Endothelial cell of umbilical vein (primary cell): Measurements from ENCODE around the gene SYTL3. TPM values are rescaled to one million over a fixed set of nuclear protein-coding genes. Genes with fewer than 3 reads are reported as not detected.

Experiments used
- BruUV-seq: library from RNA; stranded (reverse); fragments of 400-500 nt; replicated peaks from 2 replicates; lab custom pipeline; 2021; lab: Mats Ljungman, UMichigan
- CTCF ChIA-PET: fragments of 300-600, 350-600 bp; sonication (Branson Sonifier 250); formaldehyde crosslinking; loops from one replicate; lab custom pipeline; 2021; ENCODE audit warnings: antibody characterized with exemption, inconsistent platforms; lab: Charles Lee
- POLR2A ChIA-PET: fragments of 300-600, 350-600 bp; sonication (Branson Sonifier 250); formaldehyde crosslinking; loops from one replicate; lab custom pipeline; 2021; ENCODE audit warnings: antibody characterized with exemption, inconsistent platforms; lab: Charles Lee
- DNase-seq: peaks from one replicate; pipeline ENCODE4 v3.0.0-alpha.2; 2011; ENCODE audit warnings: low read depth, low spot score
- FAIRE-seq: peaks from 2 replicates; lab custom pipeline; 2011; peaks lifted over from hg19 to GRCh38; lab: Jason Lieb, UNC
- H2AFZ ChIP-seq: 2 replicates; pipeline ENCODE4 v1.6.0; 2012; ENCODE audit warnings: low read depth, low read length, control low read depth, inconsistent platforms
- H3K27ac ChIP-seq: 2 replicates; pipeline ENCODE4 v1.5.1; 2011; ENCODE audit warnings: low read depth, mild to moderate bottlenecking, control low read depth, low read length, moderate library complexity; ENCODE audit not compliant: insufficient read depth
- H3K27me3 ChIP-seq, 2 experiments: 2 replicates each; pipeline versions ENCODE4 v1.6.0 to v1.6.1; 2011; ENCODE audit warnings: low read length in 2 of 2, mixed read lengths in 1 of 2; ENCODE audit not compliant: control insufficient read depth in 2 of 2, insufficient read depth in 2 of 2
- H3K36me3 ChIP-seq, 2 experiments: 2 replicates in 1 of 2; 3 replicates in 1 of 2; pipeline ENCODE4 v1.5.1; 2011; ENCODE audit warnings: low read length in 2 of 2, mild to moderate bottlenecking in 1 of 2, moderate library complexity in 1 of 2; ENCODE audit not compliant: control insufficient read depth in 2 of 2, insufficient read depth in 2 of 2; ENCODE audit errors: extremely low read depth in 1 of 2
- H3K4me1 ChIP-seq: 3 replicates; pipeline ENCODE4 v1.5.1; 2011; ENCODE audit warnings: mild to moderate bottlenecking, low read length; ENCODE audit not compliant: control insufficient read depth, insufficient read depth; ENCODE audit errors: extremely low read depth
- H3K4me2 ChIP-seq: 2 replicates; pipeline ENCODE4 v1.6.1; 2011; ENCODE audit warnings: low read length, control low read depth, mixed read lengths; ENCODE audit not compliant: insufficient read depth
- H3K4me3 ChIP-seq, 3 experiments: fragments of 200-600 bp in 1 of 3; sonication (generic), shearing (Covaris generic) in 1 of 3; replicated peaks in 1 of 3; 2 replicates each; pipeline ENCODE4 v1.5.1; 2011 to 2016; ENCODE audit warnings: control low read depth in 3 of 3, low read length in 3 of 3, mild to moderate bottlenecking in 2 of 3, inconsistent platforms in 1 of 3, low read depth in 1 of 3, moderate library complexity in 1 of 3; ENCODE audit not compliant: insufficient read depth in 1 of 3
- H3K79me2 ChIP-seq: 2 replicates; pipeline ENCODE4 v1.6.0; 2012; ENCODE audit warnings: low read length, inconsistent platforms; ENCODE audit not compliant: control insufficient read depth, insufficient read depth
- H3K9ac ChIP-seq: replicated peaks from 2 replicates; pipeline ENCODE3; 2011; ENCODE audit warnings: low read length, control low read depth; ENCODE audit not compliant: insufficient read depth; ENCODE audit errors: extremely low read depth
- H3K9me1 ChIP-seq: replicated peaks from 3 replicates; pipeline ENCODE4 v1.6.0; 2011; ENCODE audit warnings: mild to moderate bottlenecking, low read length; ENCODE audit not compliant: control insufficient read depth, insufficient read depth; ENCODE audit errors: extremely low read depth
- H3K9me3 ChIP-seq: replicated peaks from 2 replicates; pipeline ENCODE4 v1.5.1; 2012; ENCODE audit warnings: low read length, inconsistent platforms; ENCODE audit not compliant: control insufficient read depth, insufficient read depth
- H4K20me1 ChIP-seq: replicated peaks from 2 replicates; pipeline ENCODE3; 2011; ENCODE audit warnings: mild to moderate bottlenecking, low read length; ENCODE audit not compliant: control insufficient read depth, insufficient read depth; ENCODE audit errors: extremely low read depth
- EZH2 ChIP-seq: IDR thresholded peaks from 2 replicates; pipeline ENCODE4 v1.6.1; 2012; ENCODE audit warnings: borderline replicate concordance, low read depth, mild to moderate bottlenecking, moderate library complexity, low read length, inconsistent platforms; ENCODE audit not compliant: severe bottlenecking
- FOS ChIP-seq: IDR thresholded peaks from 2 replicates; pipeline ENCODE4 v1.6.1; 2011; ENCODE audit warnings: mild to moderate bottlenecking, low read length, moderate library complexity, borderline replicate concordance; ENCODE audit not compliant: insufficient read depth
- GATA2 ChIP-seq: IDR thresholded peaks from 2 replicates; pipeline ENCODE4 v1.7.0; 2011; ENCODE audit warnings: low read depth, mild to moderate bottlenecking, moderate library complexity, mixed read lengths, low read length; ENCODE audit not compliant: insufficient read length, insufficient read depth
- JUN ChIP-seq: IDR thresholded peaks from 2 replicates; pipeline ENCODE4 v1.6.1; 2011; ENCODE audit warnings: borderline replicate concordance, low read depth; ENCODE audit not compliant: insufficient read length, insufficient read depth
- MYC ChIP-seq: IDR thresholded peaks from one replicate; pipeline ENCODE4 v1.6.1; 2011; ENCODE audit warnings: mild to moderate bottlenecking, low read depth, low read length
- POLR2A ChIP-seq: IDR thresholded peaks from 2 replicates; pipeline ENCODE4 v1.6.1; 2012; ENCODE audit warnings: low read depth, mild to moderate bottlenecking, control low read depth, low read length
- POLR2AphosphoS5 ChIP-seq: IDR thresholded peaks from 2 replicates; pipeline ENCODE4 v1.6.1; 2012; ENCODE audit warnings: low read depth, mild to moderate bottlenecking, control low read depth, low read length, moderate library complexity; ENCODE audit not compliant: insufficient read depth
- dilution Hi-C: fragments of 300-500 bp; cut with MboI; formaldehyde crosslinking; loops from one replicate; pipeline ENCODE4 v1.15.0; 2019; ENCODE audit warnings: low sequenced_read_pairs; ENCODE audit not compliant: extremely low pct_ligation_motif_present
- intact Hi-C: fragments of 100-400 bp; cut with micrococcal nuclease; formaldehyde crosslinking; loops from one replicate; pipeline ENCODE4 v1.10.0; 2022
- polyA plus RNA-seq, 4 experiments: library from polyadenylated mRNA; depleted of rRNA in 3 of 4; stranded (reverse) in 3 of 4; unstranded in 1 of 4; fragments of >200 nt; gene quantifications; 2 replicates each; pipeline versions ENCODE4 v1.2.1 to v1.2.3, GENCODE V29; 2011 to 2012; ENCODE audit warnings: missing spikeins in 1 of 4
- total RNA-seq: library from RNA; stranded (reverse); gene quantifications from 2 replicates; pipeline ENCODE4 v1.2.3, GENCODE V29; 2021
- TF ChIP-seq, protein P1 (sequence below): IDR thresholded peaks from 2 replicates; pipeline ENCODE4 v1.6.1; 2011; ENCODE audit not compliant: insufficient read depth, insufficient read length
- TF ChIP-seq, protein P2 (sequence below), 2 donors: IDR thresholded peaks; 1 replicate in 1 of 2; 2 replicates in 1 of 2; pipeline ENCODE4 v1.5.1; 2011; ENCODE audit warnings: low read length in 2 of 2, mild to moderate bottlenecking in 2 of 2, moderate library complexity in 2 of 2, control low read depth in 1 of 2, inconsistent platforms in 1 of 2, low read depth in 1 of 2; ENCODE audit not compliant: insufficient read depth in 1 of 2; ENCODE audit errors: extremely low read depth in 1 of 2

The SYTL3 gene
- total and polyA plus RNA-seq, 2 donors (not counting 3 experiments of a cell fraction or from before 2014, with no cell fraction given) = 0.59 to 0.77 TPM

DNA sequence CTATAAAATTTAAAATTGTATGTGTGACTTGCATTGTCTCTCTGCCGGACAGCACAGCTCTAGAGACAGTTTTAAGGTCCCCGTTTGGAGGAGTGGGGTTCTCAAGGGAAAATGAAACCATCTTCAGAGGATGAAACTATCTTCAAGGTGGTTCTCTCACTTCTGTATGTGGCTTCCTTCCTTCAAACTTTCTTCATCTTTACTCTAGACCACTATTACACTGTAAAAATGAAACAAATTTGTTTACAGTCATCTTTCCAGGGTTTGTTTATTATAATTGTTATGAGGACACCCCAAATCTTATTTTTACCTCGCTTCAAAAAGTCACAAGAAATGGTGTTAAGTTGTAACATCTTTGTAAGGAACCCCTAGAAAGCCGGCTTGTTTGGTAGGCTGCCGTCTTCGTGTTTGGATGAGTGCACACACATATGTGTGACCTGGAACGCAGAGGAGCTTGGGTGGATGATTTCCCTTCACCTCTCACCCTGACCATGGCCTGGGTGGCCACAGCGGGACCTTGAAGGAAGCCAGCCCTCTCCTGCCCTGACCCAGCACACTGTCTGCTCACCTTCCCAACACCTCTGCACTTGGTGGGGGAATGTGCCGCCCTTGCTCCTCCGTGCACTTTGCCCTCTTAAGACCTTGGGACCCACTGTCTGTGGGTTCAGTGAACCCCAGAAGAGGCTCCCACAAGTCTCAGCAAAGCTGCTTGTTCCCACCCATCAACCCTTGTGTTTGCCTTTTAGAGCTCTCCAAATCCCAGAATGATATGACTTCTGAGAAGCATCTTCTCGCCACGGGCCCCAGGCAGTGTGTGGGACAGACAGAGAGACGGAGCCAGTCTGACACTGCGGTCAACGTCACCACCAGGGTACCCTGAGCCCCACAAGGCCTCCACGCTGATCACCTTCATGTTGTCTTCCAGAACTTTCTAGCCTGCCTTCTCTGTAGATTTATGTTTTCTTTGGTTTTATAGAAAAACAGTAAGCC is 67.8 kb downstream of the SYTL3 start:
- Histone ChIP-seq H3K9ac (no peak overlapping the region), H3K27ac (no peak overlapping the region), H3K79me2 (no peaks in the 10 kb centered on the region), H3K4me2 (no peak overlapping the region), H2AFZ (no peak overlapping the region), H3K9me1 (no peaks in the 10 kb centered on the region), H4K20me1 (no peaks in the 10 kb centered on the region), H3K36me3 (no peaks in the 10 kb centered on the region), H3K9me3 (no peaks in the 10 kb centered on the region), H3K4me1 (peaks cover 13% of the 10 kb centered on the region), H3K27me3 (no peaks in the 10 kb centered on the region), H3K4me3 (no peak overlapping the region)
- ChIA-PET CTCF (interaction anchor here (0.8 to 2.8 kb wide), 24 partner anchors 9 to 417 kb away, joined by 3 to 51 read pairs (median 4); partner anchors contain the start of gene RSPH3), POLR2A (no interaction called here)
- FAIRE-seq = no peak
- intact Hi-C loops (no loop called here), dilution Hi-C loops (no loop called here)
- no TSS peak for BruUV-seq
- no peak for DNase-seq
- TF ChIP-seq JUN (no peak), POLR2AphosphoS5 (no peak), MYC (no peak), GATA2 (no peak), EZH2 (no peak), FOS (no peak), POLR2A (no peak)
- TF ChIP-seq, protein P1, sequence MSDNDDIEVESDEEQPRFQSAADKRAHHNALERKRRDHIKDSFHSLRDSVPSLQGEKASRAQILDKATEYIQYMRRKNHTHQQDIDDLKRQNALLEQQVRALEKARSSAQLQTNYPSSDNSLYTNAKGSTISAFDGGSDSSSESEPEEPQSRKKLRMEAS = no peak
- TF ChIP-seq, protein P2, sequence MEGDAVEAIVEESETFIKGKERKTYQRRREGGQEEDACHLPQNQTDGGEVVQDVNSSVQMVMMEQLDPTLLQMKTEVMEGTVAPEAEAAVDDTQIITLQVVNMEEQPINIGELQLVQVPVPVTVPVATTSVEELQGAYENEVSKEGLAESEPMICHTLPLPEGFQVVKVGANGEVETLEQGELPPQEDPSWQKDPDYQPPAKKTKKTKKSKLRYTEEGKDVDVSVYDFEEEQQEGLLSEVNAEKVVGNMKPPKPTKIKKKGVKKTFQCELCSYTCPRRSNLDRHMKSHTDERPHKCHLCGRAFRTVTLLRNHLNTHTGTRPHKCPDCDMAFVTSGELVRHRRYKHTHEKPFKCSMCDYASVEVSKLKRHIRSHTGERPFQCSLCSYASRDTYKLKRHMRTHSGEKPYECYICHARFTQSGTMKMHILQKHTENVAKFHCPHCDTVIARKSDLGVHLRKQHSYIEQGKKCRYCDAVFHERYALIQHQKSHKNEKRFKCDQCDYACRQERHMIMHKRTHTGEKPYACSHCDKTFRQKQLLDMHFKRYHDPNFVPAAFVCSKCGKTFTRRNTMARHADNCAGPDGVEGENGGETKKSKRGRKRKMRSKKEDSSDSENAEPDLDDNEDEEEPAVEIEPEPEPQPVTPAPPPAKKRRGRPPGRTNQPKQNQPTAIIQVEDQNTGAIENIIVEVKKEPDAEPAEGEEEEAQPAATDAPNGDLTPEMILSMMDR (IDR thresholded peaks at IDR 0.05; ENCODE audit: extremely low read depth in 1 of 2, insufficient read depth in 1 of 2, low read depth in 1 of 2, low read length in 2 of 2) = no peak
